ENCODE data around the gene NPHP4.

DNA sequence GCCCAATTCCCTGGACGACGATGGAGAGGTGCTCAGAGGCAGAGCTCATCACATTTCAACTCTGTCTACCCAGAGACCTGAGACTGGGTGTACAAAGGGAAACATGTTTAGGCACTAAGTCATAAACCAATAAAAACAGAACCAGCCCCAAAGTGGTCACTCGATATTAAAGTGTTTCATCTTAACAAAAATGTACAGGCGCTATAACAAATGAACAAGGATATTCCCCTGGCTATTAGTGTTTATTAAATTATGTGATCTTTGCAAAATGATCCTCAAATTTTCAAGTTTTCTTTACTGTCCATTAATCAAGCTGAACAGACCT, 43.6 kb downstream of the NPHP4 start:
- TF ChIP-seq, protein P1, sequence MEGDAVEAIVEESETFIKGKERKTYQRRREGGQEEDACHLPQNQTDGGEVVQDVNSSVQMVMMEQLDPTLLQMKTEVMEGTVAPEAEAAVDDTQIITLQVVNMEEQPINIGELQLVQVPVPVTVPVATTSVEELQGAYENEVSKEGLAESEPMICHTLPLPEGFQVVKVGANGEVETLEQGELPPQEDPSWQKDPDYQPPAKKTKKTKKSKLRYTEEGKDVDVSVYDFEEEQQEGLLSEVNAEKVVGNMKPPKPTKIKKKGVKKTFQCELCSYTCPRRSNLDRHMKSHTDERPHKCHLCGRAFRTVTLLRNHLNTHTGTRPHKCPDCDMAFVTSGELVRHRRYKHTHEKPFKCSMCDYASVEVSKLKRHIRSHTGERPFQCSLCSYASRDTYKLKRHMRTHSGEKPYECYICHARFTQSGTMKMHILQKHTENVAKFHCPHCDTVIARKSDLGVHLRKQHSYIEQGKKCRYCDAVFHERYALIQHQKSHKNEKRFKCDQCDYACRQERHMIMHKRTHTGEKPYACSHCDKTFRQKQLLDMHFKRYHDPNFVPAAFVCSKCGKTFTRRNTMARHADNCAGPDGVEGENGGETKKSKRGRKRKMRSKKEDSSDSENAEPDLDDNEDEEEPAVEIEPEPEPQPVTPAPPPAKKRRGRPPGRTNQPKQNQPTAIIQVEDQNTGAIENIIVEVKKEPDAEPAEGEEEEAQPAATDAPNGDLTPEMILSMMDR (optimal IDR thresholded peaks at IDR 0.05 in 1 of 3, IDR thresholded peaks at IDR 0.05 in 1 of 3, conservative IDR thresholded peaks at IDR 0.05 in 1 of 3; ENCODE audit: extremely low read depth in 1 of 3, insufficient read depth in 2 of 3, low read length in 3 of 3), result no peak
- no peak for TF ChIP-seq EZH2 (IDR thresholded peaks at IDR 0.05; ENCODE audit: low read length)
